Kasumi-1 (cell line): Measurements from ENCODE around the gene HLA-DRB5.
"Not testable (repeated sequence)": the region's sequence is repeated elsewhere in the genome, so short reads cannot be mapped to it uniquely, and the experiment has no call there.

Experiments used
- DNase-seq, 2 experiments: peaks; one replicate each; lab custom pipeline; 2025; lab: John Stamatoyannopoulos, UW

The HLA-DRB5 gene

DNA sequence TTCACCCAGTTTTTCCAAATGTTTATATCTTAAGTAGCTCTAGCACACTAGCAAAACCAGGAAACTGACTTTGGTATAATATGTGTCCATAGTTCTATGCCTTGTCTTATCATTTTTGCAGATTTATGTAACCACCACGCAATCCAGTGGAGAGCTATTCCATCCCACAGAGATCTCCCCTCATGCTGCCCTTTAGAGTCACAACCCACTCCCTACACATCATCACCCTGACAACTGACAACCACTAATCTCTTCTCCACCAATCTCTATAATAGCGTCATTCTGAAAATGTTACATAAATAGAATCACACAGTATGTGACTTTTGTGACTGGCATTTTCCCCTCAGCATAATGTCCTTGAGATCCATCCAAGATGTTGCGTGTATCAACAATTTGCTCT, 29.1 kb downstream of the HLA-DRB5 start:
- DNase-seq: no peak

DNA sequence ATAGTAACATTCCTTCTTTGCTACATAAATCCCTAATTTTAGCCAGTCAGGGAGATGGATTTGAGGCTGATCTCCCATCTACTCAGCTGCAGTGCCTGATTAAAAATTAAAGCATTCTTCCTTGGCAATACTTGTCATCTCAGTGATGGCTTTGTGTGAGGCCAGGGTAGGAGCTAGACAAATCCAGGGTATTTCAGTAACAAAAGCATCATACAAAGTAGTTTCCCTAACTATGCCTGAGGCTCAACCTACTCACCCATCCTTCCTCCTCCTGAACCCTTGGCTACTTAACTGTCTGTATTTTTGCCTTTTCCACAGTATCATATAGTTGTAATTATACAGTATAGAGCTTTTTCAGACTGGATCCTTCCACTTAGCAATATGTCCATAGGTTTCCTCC, 37.7 kb downstream of the HLA-DRB5 start:
- DNase-seq: no peak

DNA sequence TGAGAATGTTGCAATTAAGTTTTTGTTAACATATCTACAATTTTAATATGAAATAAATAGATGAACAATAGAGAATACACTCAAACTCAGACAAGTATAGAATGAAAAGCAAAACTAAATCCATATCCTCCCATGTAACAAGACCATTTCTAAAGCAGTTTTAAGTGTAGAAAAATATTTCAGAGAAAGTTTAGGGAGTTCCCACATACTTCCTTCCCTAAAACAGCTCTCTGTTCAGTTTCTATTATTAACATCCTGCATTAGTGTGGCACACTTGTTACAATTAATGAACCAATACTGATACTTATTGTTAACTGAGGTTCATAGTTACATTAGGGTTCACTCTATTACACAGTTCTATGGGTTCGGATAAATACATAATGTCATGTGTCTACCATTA, 38.4 kb downstream of the HLA-DRB5 start:
- no peak for DNase-seq

DNA sequence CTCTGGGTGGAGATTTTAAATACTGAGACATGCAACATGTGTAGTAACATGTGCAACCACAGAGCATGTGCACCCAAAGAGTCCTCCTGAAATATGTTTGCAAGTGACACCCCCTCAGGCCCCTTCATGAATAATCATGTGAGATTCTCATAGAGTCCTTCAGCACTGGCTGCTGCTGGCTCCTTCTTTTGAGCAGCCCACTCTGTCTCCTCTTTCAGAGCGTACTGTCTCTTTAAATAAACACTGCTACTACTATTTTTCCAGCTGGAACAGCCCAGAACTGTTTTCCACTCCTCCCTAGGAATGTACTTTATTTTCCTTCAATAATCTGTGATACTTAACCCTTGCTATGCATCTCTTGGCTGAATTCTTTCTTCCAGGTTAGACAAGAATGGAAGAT, 42.0 kb downstream of the HLA-DRB5 start:
- DNase-seq: no peak

DNA sequence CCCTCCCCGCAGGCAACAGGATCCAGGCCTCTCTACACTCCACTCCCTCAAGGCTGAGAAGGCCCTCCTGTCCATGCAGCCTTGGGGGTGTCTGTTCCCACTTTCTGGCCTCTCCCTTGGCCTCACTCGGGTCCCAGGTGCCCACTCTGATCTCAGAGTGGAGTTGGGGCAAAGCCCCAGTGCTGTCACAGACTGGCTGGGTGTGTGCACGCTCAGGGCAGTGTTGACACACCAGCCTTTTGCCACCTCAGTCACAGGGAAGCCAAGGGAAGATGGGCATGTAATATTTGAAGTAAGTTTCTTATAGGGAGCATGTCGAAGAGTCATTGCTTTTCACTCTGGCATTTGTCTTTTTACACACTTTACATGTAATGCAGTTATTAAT, 45.5 kb downstream of the HLA-DRB5 start:
- DNase-seq: no peak

DNA sequence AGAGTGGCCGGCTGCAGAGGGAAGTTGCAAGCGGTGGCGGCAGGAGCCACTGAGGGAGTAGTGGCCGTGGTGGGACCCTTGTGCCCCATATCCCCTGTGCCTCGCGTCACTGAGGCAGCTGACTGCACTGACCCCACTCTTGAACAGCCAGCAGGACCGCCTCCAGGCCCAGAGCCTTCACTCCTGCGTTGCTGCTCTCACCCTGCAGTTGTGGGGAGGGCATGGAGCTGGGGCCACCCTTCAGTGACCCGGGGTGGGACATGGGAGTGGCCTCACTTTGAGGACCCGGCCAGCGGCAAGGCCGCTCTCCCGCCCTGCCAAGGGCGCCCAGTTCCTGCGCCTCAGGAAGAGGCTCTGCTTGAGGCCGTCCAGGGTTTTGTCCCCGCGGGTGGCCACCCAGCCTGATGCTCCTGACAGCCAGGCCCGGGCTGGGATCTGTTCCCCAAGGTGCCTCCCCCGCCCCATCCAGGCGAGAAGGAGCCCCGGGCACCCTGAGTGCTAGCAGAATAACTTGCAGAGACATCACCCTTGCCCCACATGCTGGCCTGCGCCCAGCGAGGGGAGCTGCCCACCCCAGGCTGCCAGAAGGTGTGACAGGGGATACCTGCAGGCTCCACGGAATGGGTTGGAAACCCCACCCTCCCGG, 46.0 kb downstream of the HLA-DRB5 start:
- no peak for DNase-seq

DNA sequence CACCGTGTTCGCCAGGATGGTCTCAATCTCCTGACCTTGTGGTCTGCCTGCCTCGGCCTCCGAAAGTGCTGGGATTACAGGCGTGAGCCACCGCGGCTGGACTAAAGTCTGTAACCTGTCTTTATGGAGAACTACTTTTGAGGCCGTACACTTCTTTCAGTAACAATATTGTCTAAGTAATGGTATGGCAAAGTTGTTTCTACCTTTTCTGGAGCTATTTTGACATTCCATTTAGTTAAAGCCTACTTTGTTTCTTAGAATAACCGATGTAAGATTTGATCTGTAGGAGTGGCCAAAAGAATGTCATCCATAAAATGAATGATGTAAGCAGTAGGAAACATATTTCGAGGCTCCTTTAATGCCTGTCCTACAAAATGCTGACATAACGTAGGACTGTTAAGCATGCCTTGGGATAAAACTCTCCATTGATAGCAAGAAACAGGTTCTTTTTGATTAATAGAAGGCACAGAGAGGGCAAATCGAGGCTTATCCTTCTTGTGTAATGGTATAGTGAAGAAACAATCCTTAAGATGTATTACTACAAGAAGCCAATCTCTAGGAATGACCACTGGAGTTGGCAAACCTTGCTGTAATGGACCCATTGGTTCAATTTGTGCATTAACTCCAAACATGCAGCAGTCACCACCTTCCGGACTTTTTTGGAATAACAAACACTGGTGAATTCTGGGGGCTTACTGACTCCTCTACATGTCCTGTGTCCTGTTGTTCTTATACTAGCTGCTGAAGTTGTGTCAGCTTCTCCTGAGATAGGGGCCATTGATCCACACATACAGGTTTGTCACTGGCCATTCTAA, 54.5 kb downstream of the HLA-DRB5 start:
- no peak for DNase-seq

DNA sequence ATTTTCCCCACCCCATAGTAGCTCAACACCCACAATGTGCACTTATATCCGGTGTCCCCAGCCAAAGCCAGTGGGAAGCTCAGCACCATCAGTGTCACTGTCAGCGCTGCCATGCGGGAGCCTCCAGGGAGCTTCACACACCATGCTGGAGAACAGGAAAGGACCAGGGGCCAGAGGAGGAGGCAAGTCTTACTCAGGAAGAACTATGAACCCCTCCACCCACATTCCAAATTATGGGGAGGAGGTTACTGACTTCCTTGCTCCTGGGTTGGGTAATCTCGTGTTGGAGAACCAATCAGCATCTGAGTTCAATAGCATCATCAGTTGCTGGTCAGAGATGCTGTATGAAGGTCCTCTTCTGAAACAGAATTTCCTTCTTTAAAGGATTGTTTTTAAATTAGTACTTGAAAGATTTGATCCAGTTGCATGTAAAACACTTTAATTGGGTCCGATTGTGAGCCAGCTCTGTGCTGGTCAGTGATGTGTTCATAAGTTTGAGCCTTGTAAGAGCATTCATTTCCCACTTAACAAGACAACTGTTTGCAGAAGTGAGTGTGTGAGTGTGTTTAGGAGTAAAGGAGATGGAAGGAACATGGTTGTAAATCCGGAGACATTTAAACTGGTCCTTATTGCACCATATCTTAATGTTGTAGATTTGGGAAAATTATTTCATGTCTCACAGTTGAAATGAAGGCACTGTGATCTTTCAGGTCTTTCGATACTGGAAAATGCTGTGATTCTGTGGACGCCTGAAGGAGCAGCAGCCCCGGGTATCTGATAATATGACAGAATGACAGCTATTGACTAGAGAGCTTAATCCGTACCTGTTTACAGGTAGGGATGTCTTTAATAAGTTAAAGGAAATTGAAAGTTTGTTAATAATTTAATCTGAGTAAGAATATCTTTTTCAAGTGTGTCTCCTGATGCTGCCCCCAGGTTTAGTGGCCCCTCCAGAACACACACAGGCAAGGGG, 56.4 kb downstream of the HLA-DRB5 start:
- not testable (repeated sequence) for DNase-seq

DNA sequence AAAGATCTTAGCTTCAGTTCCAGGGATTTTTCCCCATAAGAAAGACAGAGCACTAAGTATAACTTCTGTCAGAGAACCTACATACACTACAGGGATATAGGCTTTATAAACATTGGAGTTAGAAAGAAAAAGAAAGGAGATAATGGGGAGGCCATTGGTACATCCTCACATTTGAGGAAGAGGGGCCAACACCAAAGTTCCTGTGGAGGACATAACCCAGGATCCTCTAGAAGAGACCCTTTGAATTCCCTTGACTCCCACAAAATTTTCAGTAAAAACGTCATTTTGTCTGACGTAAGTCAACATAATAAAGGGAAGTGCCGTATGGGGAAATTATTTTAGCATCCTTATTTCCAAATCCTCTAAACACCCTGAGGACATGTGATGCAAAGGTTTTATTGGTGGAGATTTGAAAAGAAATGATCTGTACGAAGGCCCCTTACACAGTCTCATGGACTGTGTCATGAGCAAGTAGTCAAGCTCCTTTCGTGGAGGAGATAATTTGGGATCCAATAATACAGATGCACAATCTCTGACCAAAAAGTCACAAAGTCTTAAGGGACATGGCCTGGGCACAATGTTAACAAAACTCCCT, 57.2 kb downstream of the HLA-DRB5 start:
- no peak for DNase-seq

DNA sequence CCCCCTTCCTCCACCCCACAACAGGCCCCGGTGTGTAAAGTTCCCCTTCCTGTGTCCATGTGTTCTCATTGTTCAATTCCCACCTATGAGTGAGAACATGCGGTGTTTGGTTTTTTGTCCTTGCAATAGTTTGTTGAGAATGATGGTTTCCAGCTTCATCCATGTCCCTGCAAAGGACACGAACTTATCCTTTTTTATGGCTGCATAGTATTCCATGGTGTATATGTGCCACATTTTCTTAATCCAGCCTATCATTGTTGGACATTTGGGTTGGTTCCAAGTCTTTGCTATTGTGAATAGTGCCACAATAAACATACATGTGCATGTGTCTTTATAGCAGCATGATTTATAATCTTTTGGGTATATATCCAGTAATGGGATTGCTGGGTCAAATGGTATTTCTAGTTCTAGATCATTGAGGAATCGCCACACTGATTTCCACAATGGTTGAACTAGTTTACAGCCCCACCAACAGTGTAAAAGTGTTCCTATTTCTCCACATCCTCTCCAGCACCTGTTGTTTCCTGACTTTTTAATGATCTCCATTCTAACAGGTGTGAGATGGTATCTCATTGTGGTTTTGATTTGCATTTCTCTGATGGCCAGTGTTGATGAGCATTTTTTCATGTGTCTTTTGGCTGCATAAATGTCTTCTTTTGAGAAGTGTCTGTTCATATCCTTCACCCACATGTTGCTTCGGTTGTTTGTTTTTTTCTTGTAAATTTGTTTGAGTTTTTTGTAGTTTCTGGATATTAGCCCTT, 62.2 kb downstream of the HLA-DRB5 start:
- not testable (repeated sequence) for DNase-seq
